Adrenal gland (tissue), 12 donors: ENCODE results near the gene FNDC3B. TPM values are rescaled to one million over a fixed set of nuclear protein-coding genes. Genes with fewer than 3 reads are reported as not detected.

ENCODE experiments used
- DNase-seq, 7 donors: peaks; one replicate each; pipeline ENCODE4 v3.0.0-alpha.2; 2019 to 2020
- H3K27ac ChIP-seq, 5 donors: fragments of 200-600 bp; sonication (generic) in 4 of 5; 1 replicate in 3 of 5; 2 replicates in 2 of 5; pipeline versions ENCODE4 v1.5.1 to v1.8.0; 2016 to 2020; ENCODE audit warnings: mild to moderate bottlenecking in 1 of 5
- H3K27me3 ChIP-seq: fragments of 200-600 bp; 2 replicates; pipeline ENCODE4 v1.8.0; 2021
- H3K36me3 ChIP-seq, 2 donors: fragments of 200-600 bp; replicated peaks in 1 of 2; 1 replicate in 1 of 2; 2 replicates in 1 of 2; pipeline versions ENCODE4 v1.5.1 to v1.8.0; 2018 to 2022
- H3K4me1 ChIP-seq, 2 donors: fragments of 200-600 bp; replicated peaks in 1 of 2; 1 replicate in 1 of 2; 2 replicates in 1 of 2; pipeline versions ENCODE4 v1.5.1 to v1.8.0; 2018 to 2021
- H3K4me3 ChIP-seq, 4 donors: fragments of 200-600 bp; sonication (generic) in 3 of 4; one replicate each; pipeline ENCODE4 v1.5.1; 2016 to 2018
- H3K9me3 ChIP-seq, 3 donors: fragments of 200-600 bp; sonication (generic) in 1 of 3; replicated peaks in 1 of 3; 1 replicate in 2 of 3; 2 replicates in 1 of 3; pipeline versions ENCODE4 v1.5.1 to v1.8.0; 2016 to 2021
- CTCF ChIP-seq, 6 experiments: fragments of 450-650 bp in 4 of 6; fragments of 200-600 bp in 2 of 6; sonication (generic) in 1 of 6; IDR thresholded peaks; 1 replicate in 5 of 6; 2 replicates in 1 of 6; pipeline versions ENCODE4 v1.5.1 to v1.8.0; 2016 to 2021; ENCODE audit warnings: antibody characterized with exemption in 6 of 6, mild to moderate bottlenecking in 2 of 6, moderate library complexity in 1 of 6
- POLR2A ChIP-seq, 2 donors: fragments of 450-650 bp; IDR thresholded peaks; one replicate each; pipeline ENCODE4 v1.6.1; 2017; ENCODE audit warnings: antibody characterized with exemption in 2 of 2, mild to moderate bottlenecking in 2 of 2, moderate library complexity in 1 of 2
- WGBS, 4 donors: extraction: QIAGEN DNeasy Blood & Tissue Kit in 2 of 4; methylation state at CpG; one replicate each; pipeline versions ENCODE4 v1.1.5 to v1.1.7; 2013 to 2017; 5-methylcytosine and 5-hydroxymethylcytosine counted together
- intact Hi-C, 2 donors: fragments of 100-400 bp; cut with DNase I; formaldehyde crosslinking; loops; one replicate each; pipeline versions ENCODE4 v1.14.1 to v1.15.0; 2022 to 2023
- polyA plus RNA-seq, 3 donors: library from polyadenylated mRNA; stranded (reverse); fragments of 200-250 nt in 2 of 3; fragments of 350-450 nt in 1 of 3; fragmentation: Illumina TruSeq in 1 of 3; extraction: RNeasy Lipid Tissue Mini Kit (QIAGEN cat#74804) in 1 of 3; gene quantifications; one replicate each; pipeline ENCODE4 v1.2.3, GENCODE V29; 2013 to 2014
- total RNA-seq, 9 donors: library from RNA; depleted of rRNA in 4 of 9; stranded (reverse); fragments of >200 nt in 4 of 9; fragments of 120-200 nt in 1 of 9; fragmentation: NEBNext Ultra II Directional in 1 of 9; extraction: Animal tissue kit (Norgen Biotek cat#: 25700) in 1 of 9; gene quantifications; one replicate each; pipeline versions ENCODE4 v1.1.0 to v1.2.4, GENCODE V29; 2013 to 2023
- donor health status: healthy with polysubstance abuse.
- donor health status: Bipolar disorder and iron deficiency.
- donor health status: DM: yes; HTN: yes; CAD: no.
- donor health status: DM: no; HTN: no; CAD: no.
- donor health status: DM: no; HTN: no; CAD: no.
- donor health status: DM: yes; HTN: yes; CAD: no.

FNDC3B gene
- total and polyA plus RNA-seq, 12 donors = 9.9 to 228 (median 105) TPM

- Histone ChIP-seq H3K36me3 (peaks cover 0 to 17% of the 10 kb centered on the region in 2 donors), H3K27ac (peak overlapping the region in 4 of 5 donors; percentile 15 to 86 (median 57)), H3K9me3 (no peaks in the 10 kb centered on the region), H3K27me3 (no peaks in the 10 kb centered on the region), H3K4me1 (peaks cover 61 to 82% of the 10 kb centered on the region in 2 donors), H3K4me3 (no peak overlapping the region)
- DNase-seq = no peak
- TF ChIP-seq POLR2A (IDR thresholded peaks at IDR 0.05) (no peak), CTCF (IDR thresholded peaks at IDR 0.05) (no peak)
- WGBS, 4 donors = 44 to 63% (median 55%) methylated on average over 4 of the region's 4 CpGs
- intact Hi-C loops = no loop called here
Measured at GRCh38 chr3:172316758-172317157, 277.4 kb downstream of the FNDC3B start.

GRCh38 chr3:172317481-172317880 lies 278.1 kb downstream of the FNDC3B start:
- no peaks in the 10 kb centered on the region for H3K9me3 ChIP-seq
- H3K4me3 ChIP-seq = no peak overlapping the region
- TF ChIP-seq POLR2A (IDR thresholded peaks at IDR 0.05) = no peak
- TF ChIP-seq CTCF (IDR thresholded peaks at IDR 0.05) = no peak
- DNase-seq = no peak
- 92 to 94% (median 92%) methylated on average over 8 of the region's 8 CpGs for WGBS, 4 donors
- intact Hi-C loops = no loop called here
- H3K36me3 ChIP-seq = peaks cover 0 to 17% of the 10 kb centered on the region in 2 donors
- H3K27ac ChIP-seq = peak overlapping the region in 3 of 5 donors; percentile 74 to 86 (median 84)
- H3K4me1 ChIP-seq = peaks cover 61 to 82% of the 10 kb centered on the region in 2 donors
- H3K27me3 ChIP-seq = no peaks in the 10 kb centered on the region

GRCh38 chr3:172317984-172318383 lies 278.6 kb downstream of the FNDC3B start:
- no peaks in the 10 kb centered on the region for H3K9me3 ChIP-seq
- peak overlapping the region in 4 of 5 donors; percentile 15 to 86 (median 79) for H3K27ac ChIP-seq
- no peak overlapping the region for H3K4me3 ChIP-seq
- no peak for TF ChIP-seq POLR2A (IDR thresholded peaks at IDR 0.05)
- no peak for TF ChIP-seq CTCF (IDR thresholded peaks at IDR 0.05)
- intact Hi-C loops = no loop called here
- 0 to 6% (median 0%) methylated on average over 1 of the region's 1 CpG for WGBS, 4 donors
- peak in 6 of 7 donors; percentile 35 to 66 (median 49) for DNase-seq
- peaks cover 0 to 12% of the 10 kb centered on the region in 2 donors for H3K36me3 ChIP-seq
- peaks cover 61 to 82% of the 10 kb centered on the region in 2 donors for H3K4me1 ChIP-seq
- H3K27me3 ChIP-seq = no peaks in the 10 kb centered on the region

GRCh38 chr3:172319595-172319994 lies 280.2 kb downstream of the FNDC3B start:
- DNase-seq = peak in 4 of 7 donors; percentile 28 to 60 (median 31)
- Histone ChIP-seq H3K27me3 (no peaks in the 10 kb centered on the region), H3K36me3 (no peaks in the 10 kb centered on the region), H3K4me3 (no peak overlapping the region), H3K4me1 (peaks cover 63 to 76% of the 10 kb centered on the region in 2 donors), H3K9me3 (no peaks in the 10 kb centered on the region), H3K27ac (peak overlapping the region in 4 of 5 donors; percentile 18 to 86 (median 79))
- intact Hi-C loops = no loop called here
- TF ChIP-seq POLR2A (IDR thresholded peaks at IDR 0.05) = no peak
- TF ChIP-seq CTCF (IDR thresholded peaks at IDR 0.05) = no peak
- 49 to 61% (median 58%) methylated on average over 8 of the region's 8 CpGs for WGBS, 4 donors
